ENCODE measurements around the gene SYT17. TPM values are rescaled to one million over a fixed set of nuclear protein-coding genes. Genes with fewer than 3 reads are reported as not detected.

Gene SYT17
- total RNA-seq (2022) = 4.2 and 4.6 TPM in 2 replicates
- percentile 41 among the genes with signal in this experiment for Bru-seq, nascent RNA
- percentile 47 among the genes with signal in this experiment for BruChase-seq, experiment 1, labeled RNA remaining after a 2-hour chase
- percentile 41 among the genes with signal in this experiment for BruChase-seq, experiment 2, labeled RNA remaining after a 6-hour chase
- long read RNA-seq, partial matches to known transcripts = 0 of 2 reads
- long read RNA-seq, other reads (novel, unspliced or antisense) = 2 of 2 reads

GRCh38 chr16:19167710-19168370 is at the start of gene SYT17:
Gene SYT17 (plus strand): TSS chr16:19168240. CDS start chr16:19168647, 407 bp downstream.
- Mint-ChIP-seq H3K9me3 (ENCODE audit: unreplicated experiment) (peaks cover 9% of the 10 kb centered on the region), H3K4me3 (ENCODE audit: unreplicated experiment) (peak within 1 kb of the TSS; percentile 67), H3K4me1 (ENCODE audit: low read depth, unreplicated experiment) (no peaks in the 10 kb centered on the region), H3K36me3 (ENCODE audit: insufficient read depth, unreplicated experiment) (no peaks in the 10 kb centered on the region), H3K27me3 (ENCODE audit: insufficient read depth, unreplicated experiment) (no peaks in the 10 kb centered on the region), H3K27ac (ENCODE audit: unreplicated experiment) (no peak within 1 kb of the TSS)
- ChIA-PET CTCF (interaction anchor here (1.5 kb wide), 1 partner anchor 12 kb away, joined by 4 read pairs; no protein-coding TSS in a partner anchor), POLR2A (no interaction called here)
- peak; percentile 72 to 84 for DNase-seq
- no peaks in the 10 kb centered on the region for H3K27me3 ChIP-seq (replicated peaks; ENCODE audit: control insufficient read depth, insufficient read depth, low read length)
- H3K36me3 ChIP-seq (ENCODE audit: control insufficient read depth, insufficient read depth, low read length) = no peaks in the 10 kb centered on the region
- peaks cover 31% of the 10 kb centered on the region for H3K4me1 ChIP-seq
- intact Hi-C loops (cut with micrococcal nuclease; ENCODE audit: unreplicated experiment) = loop anchor here (1.0 to 5.0 kb wide), 3 partner anchors 46 to 334 kb away; no protein-coding TSS in a partner anchor
- TF ChIP-seq, protein P1, sequence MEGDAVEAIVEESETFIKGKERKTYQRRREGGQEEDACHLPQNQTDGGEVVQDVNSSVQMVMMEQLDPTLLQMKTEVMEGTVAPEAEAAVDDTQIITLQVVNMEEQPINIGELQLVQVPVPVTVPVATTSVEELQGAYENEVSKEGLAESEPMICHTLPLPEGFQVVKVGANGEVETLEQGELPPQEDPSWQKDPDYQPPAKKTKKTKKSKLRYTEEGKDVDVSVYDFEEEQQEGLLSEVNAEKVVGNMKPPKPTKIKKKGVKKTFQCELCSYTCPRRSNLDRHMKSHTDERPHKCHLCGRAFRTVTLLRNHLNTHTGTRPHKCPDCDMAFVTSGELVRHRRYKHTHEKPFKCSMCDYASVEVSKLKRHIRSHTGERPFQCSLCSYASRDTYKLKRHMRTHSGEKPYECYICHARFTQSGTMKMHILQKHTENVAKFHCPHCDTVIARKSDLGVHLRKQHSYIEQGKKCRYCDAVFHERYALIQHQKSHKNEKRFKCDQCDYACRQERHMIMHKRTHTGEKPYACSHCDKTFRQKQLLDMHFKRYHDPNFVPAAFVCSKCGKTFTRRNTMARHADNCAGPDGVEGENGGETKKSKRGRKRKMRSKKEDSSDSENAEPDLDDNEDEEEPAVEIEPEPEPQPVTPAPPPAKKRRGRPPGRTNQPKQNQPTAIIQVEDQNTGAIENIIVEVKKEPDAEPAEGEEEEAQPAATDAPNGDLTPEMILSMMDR (IDR thresholded peaks at IDR 0.05; ENCODE audit: insufficient read depth in 1 of 2, low read depth in 1 of 2, low read length in 1 of 2, severe bottlenecking in 1 of 2, unreplicated experiment in 1 of 2) = peak; percentile 59
- peak within 1 kb of the TSS; percentile 84 for H3K4me3 ChIP-seq (ENCODE audit: low read depth, low read length)
- no TSS peak for BruUV-seq (replicated peaks)
- H3K9me3 ChIP-seq = peaks cover 6% of the 10 kb centered on the region

DNA sequence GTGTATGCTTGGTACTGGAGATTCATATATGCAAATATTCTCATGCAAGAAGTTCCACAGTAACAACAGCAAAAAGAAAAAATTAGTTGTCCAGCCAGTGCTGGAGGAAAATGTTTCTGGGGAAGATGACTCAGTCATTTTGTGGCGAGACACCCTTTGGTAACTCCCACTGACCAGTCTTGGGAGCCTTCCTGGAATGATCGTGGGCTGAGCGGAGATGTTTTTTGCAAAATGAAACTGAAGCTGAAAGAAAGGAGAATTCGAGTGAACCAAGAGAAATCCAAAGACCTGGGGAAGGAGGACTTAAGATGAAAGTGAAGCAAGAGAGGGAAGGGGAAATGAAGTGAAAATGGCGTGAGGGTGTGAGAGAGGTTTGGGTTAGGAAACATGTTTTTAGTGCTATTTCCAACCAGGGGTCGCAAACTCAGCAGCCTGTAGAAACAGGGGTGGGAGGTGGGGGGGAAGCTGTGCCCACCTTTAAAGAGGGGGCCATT is 49.1 kb upstream of the SYT17 start:
- Histone ChIP-seq H3K27me3 (replicated peaks; ENCODE audit: control insufficient read depth, insufficient read depth, low read length) (no peaks in the 10 kb centered on the region), H3K4me1 (peaks cover 44% of the 10 kb centered on the region), H3K4me3 (ENCODE audit: low read depth, low read length) (no peak overlapping the region), H3K36me3 (ENCODE audit: control insufficient read depth, insufficient read depth, low read length) (no peaks in the 10 kb centered on the region; the same call in 1 of the 2 replicates), H3K9me3 (no peaks in the 10 kb centered on the region)
- CTCF ChIA-PET = no interaction called here
- TF ChIP-seq, protein P1 (IDR thresholded peaks at IDR 0.05; ENCODE audit: insufficient read depth in 1 of 2, low read depth in 1 of 2, low read length in 1 of 2, severe bottlenecking in 1 of 2, unreplicated experiment in 1 of 2) = no peak
- Mint-ChIP-seq H3K27ac (ENCODE audit: unreplicated experiment) (peak overlapping the region; percentile 6), H3K9me3 (ENCODE audit: unreplicated experiment) (no peaks in the 10 kb centered on the region), H3K27me3 (ENCODE audit: insufficient read depth, unreplicated experiment) (no peaks in the 10 kb centered on the region), H3K36me3 (ENCODE audit: insufficient read depth, unreplicated experiment) (peaks cover 16% of the 10 kb centered on the region), H3K4me3 (ENCODE audit: unreplicated experiment) (peak overlapping the region; percentile 11), H3K4me1 (ENCODE audit: low read depth, unreplicated experiment) (peaks cover 21% of the 10 kb centered on the region)
- no peak for DNase-seq
- no TSS peak for BruUV-seq (replicated peaks)
- intact Hi-C loops (cut with micrococcal nuclease; ENCODE audit: unreplicated experiment) = no loop called here
- POLR2A ChIA-PET = no interaction called here

- POLR2A ChIA-PET = no interaction called here
- H3K9me3 Mint-ChIP-seq (ENCODE audit: unreplicated experiment) = no peaks in the 10 kb centered on the region
- Histone ChIP-seq H3K4me3 (ENCODE audit: low read depth, low read length) (no peak overlapping the region), H3K27me3 (replicated peaks; ENCODE audit: control insufficient read depth, insufficient read depth, low read length) (no peaks in the 10 kb centered on the region), H3K9me3 (no peaks in the 10 kb centered on the region), H3K36me3 (ENCODE audit: control insufficient read depth, insufficient read depth, low read length) (no peaks in the 10 kb centered on the region; the same call in 1 of the 2 replicates), H3K4me1 (peaks cover 44% of the 10 kb centered on the region)
- peaks cover 21% of the 10 kb centered on the region for H3K4me1 Mint-ChIP-seq (ENCODE audit: low read depth, unreplicated experiment)
- TF ChIP-seq, protein P1 (IDR thresholded peaks at IDR 0.05; ENCODE audit: insufficient read depth in 1 of 2, low read depth in 1 of 2, low read length in 1 of 2, severe bottlenecking in 1 of 2, unreplicated experiment in 1 of 2) = no peak
- intact Hi-C loops (cut with micrococcal nuclease; ENCODE audit: unreplicated experiment) = no loop called here
- H3K27ac Mint-ChIP-seq (ENCODE audit: unreplicated experiment) = no peak overlapping the region
- no peak for DNase-seq
- CTCF ChIA-PET = no interaction called here
- BruUV-seq (replicated peaks) = no TSS peak
- no peak overlapping the region for H3K4me3 Mint-ChIP-seq (ENCODE audit: unreplicated experiment)
- no peaks in the 10 kb centered on the region for H3K27me3 Mint-ChIP-seq (ENCODE audit: insufficient read depth, unreplicated experiment)
- H3K36me3 Mint-ChIP-seq (ENCODE audit: insufficient read depth, unreplicated experiment) = peaks cover 16% of the 10 kb centered on the region
These were observed 48.5 kb upstream of the SYT17 start for GRCh38 chr16:19119564-19119963.
